Activated CD4-positive, alpha-beta memory T cell treated with anti-CD3 and anti-CD28 coated beads, Interleukin-2, amount 10 ng/mL, durations not matched to agents 7 days and 5 days (primary cell): Measurements from ENCODE around the gene PKD2L2. TPM values are rescaled to one million over a fixed set of nuclear protein-coding genes. Genes with fewer than 3 reads are reported as not detected.
"Not testable (repeated sequence)": the region's sequence is repeated elsewhere in the genome, so short reads cannot be mapped to it uniquely, and the experiment has no call there.

Experiments used
- CTCF ChIA-PET: fragments of 350-600 bp; sonication (Branson Sonifier 250); formaldehyde crosslinking; loops from one replicate; lab custom pipeline; 2021; ENCODE audit warnings: antibody characterized with exemption, inconsistent platforms; lab: Charles Lee
- POLR2A ChIA-PET: fragments of 350-600 bp; sonication (Branson Sonifier 250); formaldehyde crosslinking; loops from one replicate; lab custom pipeline; 2021; ENCODE audit warnings: antibody characterized with exemption; lab: Charles Lee
- DNase-seq: peaks from one replicate; pipeline ENCODE4 v3.0.0-alpha.2; 2020
- H3K27ac Mint-ChIP-seq: one replicate; pipeline ENCODE4 v1.8.0; 2021; ENCODE audit warnings: mild to moderate bottlenecking, mixed read lengths
- H3K27me3 Mint-ChIP-seq: one replicate; pipeline ENCODE4 v1.8.0; 2021; ENCODE audit warnings: mixed read lengths
- H3K36me3 Mint-ChIP-seq: one replicate; pipeline ENCODE4 v1.8.0; 2021; ENCODE audit warnings: low read depth, mixed read lengths
- H3K4me1 Mint-ChIP-seq: one replicate; pipeline ENCODE4 v1.8.0; 2021; ENCODE audit warnings: mixed read lengths
- H3K4me3 Mint-ChIP-seq: one replicate; pipeline ENCODE4 v1.8.0; 2021; ENCODE audit warnings: mild to moderate bottlenecking, mixed read lengths
- H3K9me3 Mint-ChIP-seq: one replicate; pipeline ENCODE4 v1.8.0; 2021; ENCODE audit warnings: mixed read lengths
- total RNA-seq, 2 experiments: library from RNA; stranded (reverse); gene quantifications; one replicate each; pipeline ENCODE4 v1.2.3, GENCODE V29; 2021

Gene PKD2L2
- under 1 TPM in 1 of 2 experiments, not detected in 1; 0.30 TPM for total RNA-seq

- peaks cover 16% of the 10 kb centered on the region for H3K4me1 Mint-ChIP-seq
- DNase-seq = peak; percentile 85
- CTCF ChIA-PET = interaction anchor here (0.7 to 3.3 kb wide), 13 partner anchors 9 to 464 kb away, joined by 3 to 14 read pairs (median 4); partner anchors contain the start of genes FAM53C and HNRNPA0
- POLR2A ChIA-PET = interaction anchor here (0.6 to 4.9 kb wide), 15 partner anchors 9 to 244 kb away, joined by 3 to 35 read pairs (median 3); partner anchors contain the start of genes FAM13B and HNRNPA0
- H3K4me3 Mint-ChIP-seq = peak within 1 kb of the TSS; percentile 83
- no peaks in the 10 kb centered on the region for H3K36me3 Mint-ChIP-seq
- peak within 1 kb of the TSS; percentile 86 for H3K27ac Mint-ChIP-seq
- H3K9me3 Mint-ChIP-seq = no peaks in the 10 kb centered on the region
- peaks cover 3% of the 10 kb centered on the region for H3K27me3 Mint-ChIP-seq
These were observed at the start of gene PKD2L2 for GRCh38 chr5:137888863-137889759. PKD2L2 (plus strand) TSS chr5:137889457; CDS start chr5:137889492, 35 bp downstream.

GRCh38 chr5:137842296-137842695, 47.0 kb upstream of the PKD2L2 start:
- Mint-ChIP-seq H3K36me3 (no peaks in the 10 kb centered on the region), H3K27me3 (peaks cover 4% of the 10 kb centered on the region), H3K4me1 (no peaks in the 10 kb centered on the region), H3K9me3 (no peaks in the 10 kb centered on the region), H3K27ac (no peak overlapping the region), H3K4me3 (no peak overlapping the region)
- DNase-seq = no peak
- ChIA-PET CTCF (interaction anchor here (0.9 kb wide), 1 partner anchor 123 kb away, joined by 4 read pairs; no protein-coding TSS in a partner anchor), POLR2A (no interaction called here)

- peaks cover 1% of the 10 kb centered on the region for H3K27me3 Mint-ChIP-seq
- no peaks in the 10 kb centered on the region for H3K4me1 Mint-ChIP-seq
- no peak overlapping the region for H3K4me3 Mint-ChIP-seq
- H3K27ac Mint-ChIP-seq = no peak overlapping the region
- ChIA-PET POLR2A (no interaction called here), CTCF (interaction anchor here (0.5 kb wide), 1 partner anchor 251 kb away, joined by 3 read pairs; no protein-coding TSS in a partner anchor)
- no peaks in the 10 kb centered on the region for H3K9me3 Mint-ChIP-seq
- no peaks in the 10 kb centered on the region for H3K36me3 Mint-ChIP-seq
- no peak for DNase-seq
These were observed 45.5 kb upstream of the PKD2L2 start for GRCh38 chr5:137843676-137844299.

GRCh38 chr5:137845472-137845871, 43.8 kb upstream of the PKD2L2 start:
- H3K36me3 Mint-ChIP-seq = no peaks in the 10 kb centered on the region
- no peaks in the 10 kb centered on the region for H3K9me3 Mint-ChIP-seq
- ChIA-PET POLR2A (no interaction called here), CTCF (no interaction called here)
- no peak overlapping the region for H3K27ac Mint-ChIP-seq
- no peak overlapping the region for H3K4me3 Mint-ChIP-seq
- no peaks in the 10 kb centered on the region for H3K27me3 Mint-ChIP-seq
- no peak for DNase-seq
- no peaks in the 10 kb centered on the region for H3K4me1 Mint-ChIP-seq

- ChIA-PET POLR2A (interaction anchor here (1.4 kb wide), 1 partner anchor 41 kb away, joined by 3 read pairs; the partner anchor contains the start of gene PKD2L2), CTCF (no interaction called here)
- H3K36me3 Mint-ChIP-seq = no peaks in the 10 kb centered on the region
- no peak overlapping the region for H3K4me3 Mint-ChIP-seq
- no peaks in the 10 kb centered on the region for H3K4me1 Mint-ChIP-seq
- H3K9me3 Mint-ChIP-seq = no peaks in the 10 kb centered on the region
- no peak overlapping the region for H3K27ac Mint-ChIP-seq
- DNase-seq = no peak
- H3K27me3 Mint-ChIP-seq = no peaks in the 10 kb centered on the region
These were observed 41.6 kb upstream of the PKD2L2 start for GRCh38 chr5:137847687-137848086.

GRCh38 chr5:137853165-137853564, 36.1 kb upstream of the PKD2L2 start:
- POLR2A ChIA-PET = not testable (repeated sequence)

GRCh38 chr5:137856201-137856600, 33.1 kb upstream of the PKD2L2 start:
- DNase-seq = no peak
- H3K4me1 Mint-ChIP-seq = peaks cover 7% of the 10 kb centered on the region

More at GRCh38 chr5:137853165-137853564, 36.1 kb upstream of the PKD2L2 start:
- CTCF ChIA-PET, DNase-seq, H3K4me3 Mint-ChIP-seq, H3K27ac Mint-ChIP-seq, H3K27me3 Mint-ChIP-seq, H3K9me3 Mint-ChIP-seq, H3K4me1 Mint-ChIP-seq, H3K36me3 Mint-ChIP-seq: not testable (repeated sequence)

GRCh38 chr5:137856916-137857862, 32.1 kb upstream of the PKD2L2 start:
- POLR2A ChIA-PET = interaction anchor here (1.1 kb wide), 1 partner anchor 32 kb away, joined by 3 read pairs; the partner anchor contains the start of gene PKD2L2
- CTCF ChIA-PET = no interaction called here
- DNase-seq = no peak
- Mint-ChIP-seq H3K27me3 (no peaks in the 10 kb centered on the region), H3K9me3 (no peaks in the 10 kb centered on the region), H3K27ac (no peak overlapping the region), H3K4me1 (peaks cover 12% of the 10 kb centered on the region), H3K36me3 (no peaks in the 10 kb centered on the region), H3K4me3 (no peak overlapping the region)

More at GRCh38 chr5:137856201-137856600, 33.1 kb upstream of the PKD2L2 start:
- no peak overlapping the region for H3K4me3 Mint-ChIP-seq
- CTCF ChIA-PET = no interaction called here
- POLR2A ChIA-PET = interaction anchor here (1.1 kb wide), 1 partner anchor 33 kb away, joined by 3 read pairs; the partner anchor contains the start of gene PKD2L2
- H3K36me3 Mint-ChIP-seq = no peaks in the 10 kb centered on the region
- no peaks in the 10 kb centered on the region for H3K9me3 Mint-ChIP-seq
- no peaks in the 10 kb centered on the region for H3K27me3 Mint-ChIP-seq
- no peak overlapping the region for H3K27ac Mint-ChIP-seq

GRCh38 chr5:137858223-137858916, 30.9 kb upstream of the PKD2L2 start:
- no peaks in the 10 kb centered on the region for H3K36me3 Mint-ChIP-seq
- ChIA-PET CTCF (no interaction called here), POLR2A (no interaction called here)
- peak overlapping the region; percentile 44 for H3K4me3 Mint-ChIP-seq
- H3K27me3 Mint-ChIP-seq = no peaks in the 10 kb centered on the region
- H3K9me3 Mint-ChIP-seq = no peaks in the 10 kb centered on the region
- H3K27ac Mint-ChIP-seq = no peak overlapping the region
- peaks cover 12% of the 10 kb centered on the region for H3K4me1 Mint-ChIP-seq
- no peak for DNase-seq

- ChIA-PET CTCF (no interaction called here), POLR2A (no interaction called here)
- Mint-ChIP-seq H3K4me3 (no peak overlapping the region), H3K4me1 (peaks cover 12% of the 10 kb centered on the region), H3K27ac (no peak overlapping the region), H3K9me3 (no peaks in the 10 kb centered on the region), H3K36me3 (no peaks in the 10 kb centered on the region), H3K27me3 (no peaks in the 10 kb centered on the region)
- no peak for DNase-seq
These were observed 30.3 kb upstream of the PKD2L2 start for GRCh38 chr5:137858954-137859353.

- POLR2A ChIA-PET = no interaction called here
- Mint-ChIP-seq H3K9me3 (no peaks in the 10 kb centered on the region), H3K4me3 (no peak overlapping the region), H3K27ac (no peak overlapping the region), H3K4me1 (peaks cover 12% of the 10 kb centered on the region), H3K27me3 (peaks cover 4% of the 10 kb centered on the region), H3K36me3 (no peaks in the 10 kb centered on the region)
- CTCF ChIA-PET = no interaction called here
- DNase-seq = no peak
These were observed 27.0 kb upstream of the PKD2L2 start for GRCh38 chr5:137862251-137862650.

- DNase-seq, H3K9me3 Mint-ChIP-seq, H3K4me1 Mint-ChIP-seq, H3K36me3 Mint-ChIP-seq, H3K27me3 Mint-ChIP-seq, CTCF ChIA-PET, H3K27ac Mint-ChIP-seq, H3K4me3 Mint-ChIP-seq, POLR2A ChIA-PET: not testable (repeated sequence)
These were observed 25.6 kb upstream of the PKD2L2 start for GRCh38 chr5:137863653-137864052.
